Activated T-helper 1 cell treated with anti-CD3 and anti-CD28 coated beads, Interleukin-12 subunit alpha, Interleukin-12 subunit beta, Interleukin-2, Interleukin-4 antibody, amounts not matched to agents 30 ng/mL and 10 ng/mL and 1 ng/mL, durations not matched to agents 14 hours and 24 hours and 36 hours (primary cell): ENCODE data around the gene BIN1. TPM values are rescaled to one million over a fixed set of nuclear protein-coding genes. Genes with fewer than 3 reads are reported as not detected.
"Not testable (repeated sequence)": the region's sequence is repeated elsewhere in the genome, so short reads cannot be mapped to it uniquely, and the experiment has no call there.

Source experiments
- DNase-seq: peaks from one replicate; pipeline ENCODE4 v3.0.0; 2021; ENCODE audit warnings: low spot score
- H3K27ac Mint-ChIP-seq: one replicate; pipeline ENCODE4 v1.8.0; 2021; ENCODE audit warnings: mild to moderate bottlenecking, mixed read lengths
- H3K27me3 Mint-ChIP-seq: one replicate; pipeline ENCODE4 v1.8.0; 2022; ENCODE audit warnings: mild to moderate bottlenecking, moderate library complexity, mixed read lengths; ENCODE audit not compliant: insufficient read depth
- H3K36me3 Mint-ChIP-seq: one replicate; pipeline ENCODE4 v1.8.0; 2021; ENCODE audit warnings: low read depth, mixed read lengths
- H3K4me1 Mint-ChIP-seq: one replicate; pipeline ENCODE4 v1.8.0; 2021; ENCODE audit warnings: low read depth, mixed read lengths
- H3K4me3 Mint-ChIP-seq: one replicate; pipeline ENCODE4 v1.8.0; 2021; ENCODE audit warnings: mild to moderate bottlenecking, moderate library complexity, mixed read lengths
- H3K9me3 Mint-ChIP-seq: one replicate; pipeline ENCODE4 v1.8.0; 2021; ENCODE audit warnings: mixed read lengths
- intact Hi-C: fragments of 100-400 bp; cut with micrococcal nuclease; formaldehyde crosslinking; loops from one replicate; pipeline ENCODE4 v1.15.1; 2024
- total RNA-seq: library from RNA; stranded (reverse); gene quantifications from 2 replicates; pipeline ENCODE4 v1.2.3, GENCODE V29; 2022

The BIN1 gene
- total RNA-seq, 1 donor from 2014 or later: 41.9 TPM

- intact Hi-C loops: loop anchor here (5.0 kb wide), 1 partner anchor 371 kb away; the partner anchor contains the start of gene GYPC
- peaks cover 35% of the 10 kb centered on the region for H3K27me3 Mint-ChIP-seq
- not testable (repeated sequence) for H3K36me3 Mint-ChIP-seq, DNase-seq, H3K4me3 Mint-ChIP-seq, H3K9me3 Mint-ChIP-seq, H3K27ac Mint-ChIP-seq
- peaks cover 18% of the 10 kb centered on the region for H3K4me1 Mint-ChIP-seq
Measured at GRCh38 chr2:127028745-127029144, 78.2 kb downstream of the BIN1 start.

- no peak for DNase-seq
- Mint-ChIP-seq H3K27ac (no peak overlapping the region), H3K9me3 (no peaks in the 10 kb centered on the region), H3K4me3 (no peak overlapping the region), H3K4me1 (peaks cover 18% of the 10 kb centered on the region), H3K36me3 (no peaks in the 10 kb centered on the region), H3K27me3 (peaks cover 37% of the 10 kb centered on the region)
- intact Hi-C loops: loop anchor here (5.0 kb wide), 1 partner anchor 370 kb away; the partner anchor contains the start of gene GYPC
Measured at GRCh38 chr2:127027715-127028114, 79.2 kb downstream of the BIN1 start.

DNA sequence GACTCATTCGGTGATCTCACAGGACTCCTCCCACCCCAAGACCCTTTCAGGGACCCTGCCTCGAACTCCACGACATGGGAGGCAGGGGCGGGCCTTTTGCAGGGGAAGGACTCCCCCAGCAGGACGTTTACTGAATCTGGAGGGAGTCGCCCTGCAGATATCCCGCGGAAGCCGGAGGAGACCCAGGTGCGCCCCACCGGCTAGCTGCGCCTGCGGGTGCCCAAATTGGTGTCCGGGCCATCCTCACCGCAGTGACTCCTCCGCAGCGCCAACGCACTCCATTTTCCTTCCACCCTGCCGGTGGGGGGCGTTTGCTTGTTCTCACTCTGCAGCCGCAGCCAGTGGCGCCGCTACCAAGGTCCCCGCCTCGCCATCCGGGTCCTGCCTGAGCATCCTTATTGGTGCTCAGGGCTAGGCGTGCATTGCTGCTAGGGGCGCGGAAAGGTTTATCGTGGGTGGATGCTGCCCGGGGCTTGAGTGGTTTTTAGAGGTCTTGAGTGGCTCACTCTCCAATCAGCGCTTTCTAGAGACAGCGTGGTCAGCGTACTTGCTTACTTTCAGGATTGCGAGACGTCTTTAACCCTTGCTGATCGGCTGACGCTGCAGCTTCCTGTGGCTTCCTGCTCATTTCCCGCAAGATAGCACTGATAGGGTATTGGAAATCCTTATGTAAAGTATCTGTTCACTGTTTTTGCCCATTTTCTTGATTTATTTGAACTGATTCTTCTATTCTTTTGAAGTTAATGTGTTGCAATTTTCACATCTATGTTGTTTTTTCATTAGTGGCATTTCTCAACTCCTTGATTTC lies 81.4 kb downstream of the BIN1 start:
- intact Hi-C loops: loop anchor here (2.0 to 5.0 kb wide), 2 partner anchors 53 to 368 kb away; partner anchors contain the start of gene GYPC
- peak; percentile 76 for DNase-seq
- H3K36me3 Mint-ChIP-seq: no peaks in the 10 kb centered on the region
- H3K4me3 Mint-ChIP-seq: peak overlapping the region; percentile 73
- no peaks in the 10 kb centered on the region for H3K9me3 Mint-ChIP-seq
- no peak overlapping the region for H3K27ac Mint-ChIP-seq
- H3K4me1 Mint-ChIP-seq: peaks cover 15% of the 10 kb centered on the region
- peaks cover 36% of the 10 kb centered on the region for H3K27me3 Mint-ChIP-seq

DNA sequence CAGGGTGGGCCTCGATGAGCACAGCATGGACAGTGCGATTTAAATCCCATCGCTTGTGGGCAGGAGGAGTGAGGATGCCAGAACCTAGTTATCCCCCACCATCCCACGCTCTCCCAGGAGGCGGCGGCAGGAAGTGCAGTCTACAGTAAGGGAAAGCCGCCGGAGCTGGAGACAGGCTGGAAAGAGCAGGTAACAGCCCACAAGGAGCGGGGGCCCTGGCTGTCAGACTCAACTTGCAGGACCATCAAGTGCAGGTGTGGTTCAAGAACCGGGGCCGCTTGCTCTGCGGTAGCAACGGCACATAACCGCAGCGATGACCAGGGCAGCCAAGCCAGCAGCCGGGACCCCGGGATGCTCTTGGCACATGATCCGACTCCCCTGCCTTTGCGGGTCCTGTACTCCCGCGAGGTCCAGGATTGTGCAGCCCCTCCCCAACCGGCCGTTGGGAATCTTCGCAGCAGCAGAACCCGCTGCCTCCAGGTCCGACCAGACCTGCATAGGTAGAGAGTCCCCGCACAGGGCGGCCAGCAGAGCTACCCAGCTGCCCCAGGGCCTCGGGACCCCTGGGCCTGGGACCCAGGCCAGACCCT lies 82.1 kb downstream of the BIN1 start:
- H3K4me1 Mint-ChIP-seq: peaks cover 13% of the 10 kb centered on the region
- H3K27me3 Mint-ChIP-seq: peaks cover 30% of the 10 kb centered on the region
- intact Hi-C loops: loop anchor here (2.0 to 5.0 kb wide), 2 partner anchors 54 to 368 kb away; partner anchors contain the start of gene GYPC
- no peak for DNase-seq
- no peaks in the 10 kb centered on the region for H3K36me3 Mint-ChIP-seq
- H3K4me3 Mint-ChIP-seq: peak overlapping the region; percentile 34
- H3K27ac Mint-ChIP-seq: no peak overlapping the region
- no peaks in the 10 kb centered on the region for H3K9me3 Mint-ChIP-seq

GRCh38 chr2:127023504-127023903 lies 83.5 kb downstream of the BIN1 start:
- no peaks in the 10 kb centered on the region for H3K36me3 Mint-ChIP-seq
- peaks cover 29% of the 10 kb centered on the region for H3K27me3 Mint-ChIP-seq
- H3K9me3 Mint-ChIP-seq: no peaks in the 10 kb centered on the region
- DNase-seq: no peak
- peaks cover 13% of the 10 kb centered on the region for H3K4me1 Mint-ChIP-seq
- intact Hi-C loops: no loop called here
- no peak overlapping the region for H3K4me3 Mint-ChIP-seq
- H3K27ac Mint-ChIP-seq: no peak overlapping the region

DNA sequence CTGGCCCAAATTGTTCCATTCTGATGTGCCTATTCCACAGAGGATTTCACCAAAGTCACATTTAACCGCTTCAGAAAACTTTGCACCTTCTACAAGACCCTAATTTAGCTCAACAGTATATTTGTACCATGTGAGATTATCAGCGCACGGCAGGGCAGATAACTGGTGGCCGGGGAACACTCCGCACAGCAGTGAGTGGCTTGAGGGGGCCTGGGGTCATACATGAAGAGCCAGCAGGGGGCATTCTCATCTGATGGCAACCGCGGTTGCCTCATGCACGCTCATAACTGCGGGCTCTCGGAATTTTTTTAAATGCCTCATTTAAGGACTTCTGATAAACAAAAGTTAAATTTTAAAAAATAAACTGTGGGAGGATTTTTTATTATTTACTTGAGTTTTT lies 84.1 kb downstream of the BIN1 start:
- peaks cover 28% of the 10 kb centered on the region for H3K27me3 Mint-ChIP-seq
- no peak for DNase-seq
- no peaks in the 10 kb centered on the region for H3K36me3 Mint-ChIP-seq
- H3K27ac Mint-ChIP-seq: no peak overlapping the region
- intact Hi-C loops: no loop called here
- peaks cover 13% of the 10 kb centered on the region for H3K4me1 Mint-ChIP-seq
- no peak overlapping the region for H3K4me3 Mint-ChIP-seq
- H3K9me3 Mint-ChIP-seq: no peaks in the 10 kb centered on the region

GRCh38 chr2:127020536-127020935 lies 86.4 kb downstream of the BIN1 start:
- Mint-ChIP-seq H3K27ac (no peak overlapping the region), H3K4me1 (peaks cover 5% of the 10 kb centered on the region), H3K36me3 (no peaks in the 10 kb centered on the region), H3K4me3 (no peak overlapping the region), H3K27me3 (peaks cover 25% of the 10 kb centered on the region), H3K9me3 (no peaks in the 10 kb centered on the region)
- intact Hi-C loops: no loop called here
- DNase-seq: no peak

DNA sequence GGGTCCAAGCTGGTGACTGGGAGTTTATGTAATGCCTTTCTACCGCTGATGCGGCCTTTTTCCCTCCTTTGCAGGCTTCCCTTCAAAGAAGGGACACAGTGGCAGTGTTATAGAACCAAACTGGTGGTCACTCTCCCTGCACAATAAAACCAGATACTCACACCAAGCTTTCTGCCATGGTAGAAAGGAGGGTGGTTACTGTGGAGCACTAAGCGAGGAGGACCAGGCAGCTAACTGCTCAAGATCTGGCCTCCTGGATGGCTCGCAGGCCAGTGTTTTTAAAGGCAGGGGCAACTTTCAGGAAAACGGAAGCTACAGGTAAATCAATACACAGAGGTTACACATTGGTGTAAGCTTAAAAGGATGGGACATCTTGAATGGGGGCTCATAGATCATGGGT lies 89.4 kb downstream of the BIN1 start:
- H3K36me3 Mint-ChIP-seq: no peaks in the 10 kb centered on the region
- H3K4me3 Mint-ChIP-seq: no peak overlapping the region
- H3K9me3 Mint-ChIP-seq: no peaks in the 10 kb centered on the region
- intact Hi-C loops: no loop called here
- peaks cover 14% of the 10 kb centered on the region for H3K27me3 Mint-ChIP-seq
- H3K4me1 Mint-ChIP-seq: no peaks in the 10 kb centered on the region
- DNase-seq: no peak
- H3K27ac Mint-ChIP-seq: no peak overlapping the region

DNA sequence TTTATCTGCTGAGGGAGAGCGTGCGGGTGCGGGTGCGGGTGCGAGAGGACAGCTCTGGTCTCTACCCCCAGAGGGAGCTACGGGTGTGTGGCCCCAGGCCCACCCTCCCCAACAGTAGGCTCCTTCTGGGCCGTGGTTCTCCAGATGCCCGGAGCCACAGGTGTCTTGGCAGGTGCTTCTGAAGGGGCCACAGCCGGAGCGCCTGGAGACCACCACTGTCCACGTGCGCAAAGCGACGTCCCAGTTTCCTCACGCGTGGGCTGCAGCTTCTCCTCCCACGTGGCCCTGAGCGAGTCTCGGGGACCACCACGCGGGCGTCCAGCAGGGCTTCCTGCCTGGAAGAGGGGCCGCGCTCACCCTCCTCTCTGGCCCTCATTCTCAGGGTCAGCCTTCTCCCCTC lies 90.6 kb downstream of the BIN1 start:
- H3K27ac Mint-ChIP-seq: no peak overlapping the region
- no peaks in the 10 kb centered on the region for H3K36me3 Mint-ChIP-seq
- H3K4me3 Mint-ChIP-seq: no peak overlapping the region
- no peaks in the 10 kb centered on the region for H3K4me1 Mint-ChIP-seq
- intact Hi-C loops: no loop called here
- DNase-seq: no peak
- H3K9me3 Mint-ChIP-seq: no peaks in the 10 kb centered on the region
- H3K27me3 Mint-ChIP-seq: peaks cover 14% of the 10 kb centered on the region

GRCh38 chr2:127015106-127015910 lies 91.6 kb downstream of the BIN1 start:
- Mint-ChIP-seq H3K4me3 (no peak overlapping the region), H3K9me3 (no peaks in the 10 kb centered on the region), H3K27me3 (peaks cover 19% of the 10 kb centered on the region), H3K27ac (no peak overlapping the region), H3K4me1 (no peaks in the 10 kb centered on the region), H3K36me3 (no peaks in the 10 kb centered on the region)
- DNase-seq: no peak
- intact Hi-C loops: no loop called here

- Mint-ChIP-seq H3K27ac (no peak overlapping the region), H3K36me3 (no peaks in the 10 kb centered on the region)
Measured at GRCh38 chr2:127014630-127015029, 92.3 kb downstream of the BIN1 start.

GRCh38 chr2:127014224-127014623 lies 92.7 kb downstream of the BIN1 start:
- Mint-ChIP-seq H3K27ac (no peak overlapping the region), H3K36me3 (no peaks in the 10 kb centered on the region), H3K4me3 (no peak overlapping the region), H3K4me1 (no peaks in the 10 kb centered on the region), H3K9me3 (no peaks in the 10 kb centered on the region), H3K27me3 (peaks cover 21% of the 10 kb centered on the region)
- DNase-seq: no peak
- intact Hi-C loops: no loop called here

More at GRCh38 chr2:127014630-127015029, 92.3 kb downstream of the BIN1 start:
- no peaks in the 10 kb centered on the region for H3K9me3 Mint-ChIP-seq
- peaks cover 23% of the 10 kb centered on the region for H3K27me3 Mint-ChIP-seq
- intact Hi-C loops: no loop called here
- no peaks in the 10 kb centered on the region for H3K4me1 Mint-ChIP-seq
- DNase-seq: no peak
- no peak overlapping the region for H3K4me3 Mint-ChIP-seq

- Mint-ChIP-seq H3K36me3 (no peaks in the 10 kb centered on the region), H3K27me3 (peaks cover 20% of the 10 kb centered on the region)
- intact Hi-C loops: no loop called here
Measured at GRCh38 chr2:127012868-127013267, 94.1 kb downstream of the BIN1 start.

More at GRCh38 chr2:127012868-127013267, 94.1 kb downstream of the BIN1 start:
- no peak overlapping the region for H3K4me3 Mint-ChIP-seq
- H3K9me3 Mint-ChIP-seq: no peaks in the 10 kb centered on the region
- H3K27ac Mint-ChIP-seq: no peak overlapping the region
- DNase-seq: no peak
- H3K4me1 Mint-ChIP-seq: no peaks in the 10 kb centered on the region
